ENCODE results near the gene EHF.
A peak's percentile ranks its signal among the peaks of the same experiment; 100 is the strongest.

EHF gene

GRCh38 chr11:34656062-34656720, 35.3 kb downstream of the EHF start:
- H3K27me3 ChIP-seq (ENCODE audit: insufficient read depth, low read length) = no peaks in the 10 kb centered on the region
- H3K4me1 ChIP-seq (ENCODE audit: insufficient read depth, low read length) = peaks cover 37% of the 10 kb centered on the region
- H3K9me3 ChIP-seq (ENCODE audit: low read length) = no peaks in the 10 kb centered on the region
- no peak overlapping the region for H3K4me3 ChIP-seq (ENCODE audit: low read length)
- H2AFZ ChIP-seq (ENCODE audit: low read depth, low read length) = no peak overlapping the region
- no peaks in the 10 kb centered on the region for H3K36me3 ChIP-seq (ENCODE audit: insufficient read depth, low read length)

- no peaks in the 10 kb centered on the region for H3K36me3 ChIP-seq (ENCODE audit: insufficient read depth, low read length)
- H3K4me1 ChIP-seq (ENCODE audit: insufficient read depth, low read length) = peaks cover 23% of the 10 kb centered on the region
- no peak overlapping the region for H2AFZ ChIP-seq (ENCODE audit: low read depth, low read length)
- H3K27me3 ChIP-seq (ENCODE audit: insufficient read depth, low read length) = no peaks in the 10 kb centered on the region
- no peaks in the 10 kb centered on the region for H3K9me3 ChIP-seq (ENCODE audit: low read length)
- no peak overlapping the region for H3K4me3 ChIP-seq (ENCODE audit: low read length)
These were observed 37.5 kb downstream of the EHF start for GRCh38 chr11:34658071-34659015.

GRCh38 chr11:34659096-34659733, 38.3 kb downstream of the EHF start:
- Histone ChIP-seq H3K36me3 (ENCODE audit: insufficient read depth, low read length) (no peaks in the 10 kb centered on the region), H3K9me3 (ENCODE audit: low read length) (no peaks in the 10 kb centered on the region), H3K4me1 (ENCODE audit: insufficient read depth, low read length) (peaks cover 15% of the 10 kb centered on the region), H3K4me3 (ENCODE audit: low read length) (no peak overlapping the region), H2AFZ (ENCODE audit: low read depth, low read length) (no peak overlapping the region), H3K27me3 (ENCODE audit: insufficient read depth, low read length) (no peaks in the 10 kb centered on the region)

GRCh38 chr11:34665077-34665835, 44.4 kb downstream of the EHF start:
- Histone ChIP-seq H3K4me3 (ENCODE audit: low read length) (no peak overlapping the region), H3K4me1 (ENCODE audit: insufficient read depth, low read length) (peaks cover 5% of the 10 kb centered on the region), H3K36me3 (ENCODE audit: insufficient read depth, low read length) (no peaks in the 10 kb centered on the region), H3K27me3 (ENCODE audit: insufficient read depth, low read length) (no peaks in the 10 kb centered on the region), H2AFZ (ENCODE audit: low read depth, low read length) (no peak overlapping the region), H3K9me3 (ENCODE audit: low read length) (no peaks in the 10 kb centered on the region)

- no peaks in the 10 kb centered on the region for H3K36me3 ChIP-seq (ENCODE audit: insufficient read depth, low read length)
- H3K4me3 ChIP-seq (ENCODE audit: low read length) = no peak overlapping the region
- no peak overlapping the region for H2AFZ ChIP-seq (ENCODE audit: low read depth, low read length)
- no peaks in the 10 kb centered on the region for H3K27me3 ChIP-seq (ENCODE audit: insufficient read depth, low read length)
- no peaks in the 10 kb centered on the region for H3K9me3 ChIP-seq (ENCODE audit: low read length)
- H3K4me1 ChIP-seq (ENCODE audit: insufficient read depth, low read length) = peaks cover 18% of the 10 kb centered on the region
These were observed 47.1 kb downstream of the EHF start for GRCh38 chr11:34667810-34668582.

- H3K9me3 ChIP-seq (ENCODE audit: low read length) = no peaks in the 10 kb centered on the region
- H3K27me3 ChIP-seq (ENCODE audit: insufficient read depth, low read length) = no peaks in the 10 kb centered on the region
- H3K4me1 ChIP-seq (ENCODE audit: insufficient read depth, low read length) = peaks cover 18% of the 10 kb centered on the region
- H2AFZ ChIP-seq (ENCODE audit: low read depth, low read length) = no peak overlapping the region
- H3K4me3 ChIP-seq (ENCODE audit: low read length) = no peak overlapping the region
- no peaks in the 10 kb centered on the region for H3K36me3 ChIP-seq (ENCODE audit: insufficient read depth, low read length)
These were observed 47.7 kb downstream of the EHF start for GRCh38 chr11:34668583-34669053.

- Histone ChIP-seq H3K4me3 (ENCODE audit: low read length) (no peak overlapping the region), H3K27me3 (ENCODE audit: insufficient read depth, low read length) (no peaks in the 10 kb centered on the region), H3K36me3 (ENCODE audit: insufficient read depth, low read length) (no peaks in the 10 kb centered on the region), H2AFZ (ENCODE audit: low read depth, low read length) (no peak overlapping the region), H3K4me1 (ENCODE audit: insufficient read depth, low read length) (peaks cover 18% of the 10 kb centered on the region), H3K9me3 (ENCODE audit: low read length) (no peaks in the 10 kb centered on the region)
These were observed 48.6 kb downstream of the EHF start for GRCh38 chr11:34669458-34669857.

GRCh38 chr11:34671117-34671516, 50.2 kb downstream of the EHF start:
- Histone ChIP-seq H3K4me1 (ENCODE audit: insufficient read depth, low read length) (peaks cover 18% of the 10 kb centered on the region), H3K9me3 (ENCODE audit: low read length) (no peaks in the 10 kb centered on the region), H3K4me3 (ENCODE audit: low read length) (no peak overlapping the region), H3K36me3 (ENCODE audit: insufficient read depth, low read length) (no peaks in the 10 kb centered on the region), H2AFZ (ENCODE audit: low read depth, low read length) (peak overlapping the region; percentile 5), H3K27me3 (ENCODE audit: insufficient read depth, low read length) (no peaks in the 10 kb centered on the region)

GRCh38 chr11:34671946-34672345, 51.1 kb downstream of the EHF start:
- Histone ChIP-seq H2AFZ (ENCODE audit: low read depth, low read length) (peak overlapping the region; percentile 5), H3K9me3 (ENCODE audit: low read length) (no peaks in the 10 kb centered on the region), H3K4me3 (ENCODE audit: low read length) (no peak overlapping the region), H3K4me1 (ENCODE audit: insufficient read depth, low read length) (peaks cover 18% of the 10 kb centered on the region), H3K27me3 (ENCODE audit: insufficient read depth, low read length) (no peaks in the 10 kb centered on the region), H3K36me3 (ENCODE audit: insufficient read depth, low read length) (no peaks in the 10 kb centered on the region)

- H3K4me3 ChIP-seq (ENCODE audit: low read length) = no peak overlapping the region
- H3K9me3 ChIP-seq (ENCODE audit: low read length) = no peaks in the 10 kb centered on the region
- no peaks in the 10 kb centered on the region for H3K36me3 ChIP-seq (ENCODE audit: insufficient read depth, low read length)
- H2AFZ ChIP-seq (ENCODE audit: low read depth, low read length) = no peak overlapping the region
- no peaks in the 10 kb centered on the region for H3K27me3 ChIP-seq (ENCODE audit: insufficient read depth, low read length)
- H3K4me1 ChIP-seq (ENCODE audit: insufficient read depth, low read length) = peaks cover 18% of the 10 kb centered on the region
These were observed 53.1 kb downstream of the EHF start for GRCh38 chr11:34674038-34674437.

- no peaks in the 10 kb centered on the region for H3K9me3 ChIP-seq (ENCODE audit: low read length)
- no peaks in the 10 kb centered on the region for H3K36me3 ChIP-seq (ENCODE audit: insufficient read depth, low read length)
- no peak overlapping the region for H2AFZ ChIP-seq (ENCODE audit: low read depth, low read length)
- no peak overlapping the region for H3K4me3 ChIP-seq (ENCODE audit: low read length)
- peaks cover 15% of the 10 kb centered on the region for H3K4me1 ChIP-seq (ENCODE audit: insufficient read depth, low read length)
- no peaks in the 10 kb centered on the region for H3K27me3 ChIP-seq (ENCODE audit: insufficient read depth, low read length)
These were observed 55.3 kb downstream of the EHF start for GRCh38 chr11:34676227-34676626.

- Histone ChIP-seq H2AFZ (ENCODE audit: low read depth, low read length) (no peak overlapping the region), H3K27me3 (ENCODE audit: insufficient read depth, low read length) (no peaks in the 10 kb centered on the region), H3K9me3 (ENCODE audit: low read length) (no peaks in the 10 kb centered on the region), H3K36me3 (ENCODE audit: insufficient read depth, low read length) (no peaks in the 10 kb centered on the region), H3K4me3 (ENCODE audit: low read length) (no peak overlapping the region), H3K4me1 (ENCODE audit: insufficient read depth, low read length) (no peaks in the 10 kb centered on the region)
These were observed 58.8 kb downstream of the EHF start for GRCh38 chr11:34679681-34680080.
